ENCODE measurements around the gene ZFAND3. TPM values are rescaled to one million over a fixed set of nuclear protein-coding genes. Genes with fewer than 3 reads are reported as not detected.
"Not testable (repeated sequence)": the region's sequence is repeated elsewhere in the genome, so short reads cannot be mapped to it uniquely, and the experiment has no call there.

ZFAND3 gene
- total and polyA plus RNA-seq, 4 donors: 24.5 to 152 (median 81.6) TPM

- no peaks in the 10 kb centered on the region for H3K36me3 ChIP-seq (ENCODE audit: control insufficient read depth, insufficient read depth, low read length)
- no peaks in the 10 kb centered on the region for H3K9me3 ChIP-seq (ENCODE audit: control insufficient read depth, insufficient read depth, low read length)
- no peak overlapping the region for H3K27ac ChIP-seq (ENCODE audit: low read depth, low read length)
- no peak overlapping the region for H3K4me3 ChIP-seq (ENCODE audit: low read depth, low read length)
- WGBS (ENCODE audit: insufficient coverage): 100% methylated on average over 1 of the region's 2 CpGs
- H3K4me1 ChIP-seq (ENCODE audit: control insufficient read depth, insufficient read depth, low read length): no peaks in the 10 kb centered on the region
- no peak for DNase-seq (ENCODE audit: low read depth in 4 of 6, low spot score in 6 of 6)
- H3K27me3 ChIP-seq (ENCODE audit: control insufficient read depth, insufficient read depth, low read length): no peaks in the 10 kb centered on the region
Measured at GRCh38 chr6:37952027-37952426, 132.5 kb downstream of the ZFAND3 start.

GRCh38 chr6:37954791-37955190 lies 135.3 kb downstream of the ZFAND3 start:
- H3K4me1 ChIP-seq (ENCODE audit: control insufficient read depth, insufficient read depth, low read length): no peaks in the 10 kb centered on the region
- no peaks in the 10 kb centered on the region for H3K9me3 ChIP-seq (ENCODE audit: control insufficient read depth, insufficient read depth, low read length)
- H3K27me3 ChIP-seq (ENCODE audit: control insufficient read depth, insufficient read depth, low read length): no peaks in the 10 kb centered on the region
- no peaks in the 10 kb centered on the region for H3K36me3 ChIP-seq (ENCODE audit: control insufficient read depth, insufficient read depth, low read length)
- H3K4me3 ChIP-seq (ENCODE audit: low read depth, low read length): no peak overlapping the region
- no peak overlapping the region for H3K27ac ChIP-seq (ENCODE audit: low read depth, low read length)
- DNase-seq (ENCODE audit: low read depth in 4 of 6, low spot score in 6 of 6): no peak

GRCh38 chr6:37956711-37957275 lies 137.3 kb downstream of the ZFAND3 start:
- Histone ChIP-seq H3K4me3 (ENCODE audit: low read depth, low read length) (no peak overlapping the region), H3K9me3 (ENCODE audit: control insufficient read depth, insufficient read depth, low read length) (no peaks in the 10 kb centered on the region), H3K4me1 (ENCODE audit: control insufficient read depth, insufficient read depth, low read length) (no peaks in the 10 kb centered on the region), H3K27me3 (ENCODE audit: control insufficient read depth, insufficient read depth, low read length) (no peaks in the 10 kb centered on the region), H3K36me3 (ENCODE audit: control insufficient read depth, insufficient read depth, low read length) (no peaks in the 10 kb centered on the region), H3K27ac (ENCODE audit: low read depth, low read length) (no peak overlapping the region)
- 88% methylated on average over 3 of the region's 5 CpGs for WGBS (ENCODE audit: insufficient coverage)
- DNase-seq (ENCODE audit: low read depth in 4 of 6, low spot score in 6 of 6): no peak

- WGBS (ENCODE audit: insufficient coverage): 88% methylated on average over 1 of the region's 3 CpGs
- Histone ChIP-seq H3K27ac (ENCODE audit: low read depth, low read length) (no peak overlapping the region), H3K36me3 (ENCODE audit: control insufficient read depth, insufficient read depth, low read length) (no peaks in the 10 kb centered on the region), H3K4me3 (ENCODE audit: low read depth, low read length) (no peak overlapping the region), H3K4me1 (ENCODE audit: control insufficient read depth, insufficient read depth, low read length) (no peaks in the 10 kb centered on the region), H3K27me3 (ENCODE audit: control insufficient read depth, insufficient read depth, low read length) (no peaks in the 10 kb centered on the region), H3K9me3 (ENCODE audit: control insufficient read depth, insufficient read depth, low read length) (no peaks in the 10 kb centered on the region)
- DNase-seq (ENCODE audit: low read depth in 4 of 6, low spot score in 6 of 6): peak in 1 of 6 donors; percentile 77
Measured at GRCh38 chr6:37959061-37959460, 139.5 kb downstream of the ZFAND3 start.

GRCh38 chr6:37960139-37960935 lies 140.8 kb downstream of the ZFAND3 start:
- Histone ChIP-seq H3K27ac (ENCODE audit: low read depth, low read length) (no peak overlapping the region), H3K27me3 (ENCODE audit: control insufficient read depth, insufficient read depth, low read length) (no peaks in the 10 kb centered on the region), H3K4me3 (ENCODE audit: low read depth, low read length) (no peak overlapping the region), H3K36me3 (ENCODE audit: control insufficient read depth, insufficient read depth, low read length) (no peaks in the 10 kb centered on the region), H3K9me3 (ENCODE audit: control insufficient read depth, insufficient read depth, low read length) (no peaks in the 10 kb centered on the region), H3K4me1 (ENCODE audit: control insufficient read depth, insufficient read depth, low read length) (no peaks in the 10 kb centered on the region)
- DNase-seq (ENCODE audit: low read depth in 4 of 6, low spot score in 6 of 6): no peak
- no CpG with 5 or more reads among the region's 4 CpGs for WGBS (ENCODE audit: insufficient coverage)

- H3K9me3 ChIP-seq (ENCODE audit: control insufficient read depth, insufficient read depth, low read length); DNase-seq (ENCODE audit: low read depth in 4 of 6, low spot score in 6 of 6); H3K27me3 ChIP-seq (ENCODE audit: control insufficient read depth, insufficient read depth, low read length); H3K27ac ChIP-seq (ENCODE audit: low read depth, low read length); H3K4me3 ChIP-seq (ENCODE audit: low read depth, low read length); H3K36me3 ChIP-seq (ENCODE audit: control insufficient read depth, insufficient read depth, low read length); H3K4me1 ChIP-seq (ENCODE audit: control insufficient read depth, insufficient read depth, low read length): not testable (repeated sequence)
- WGBS (ENCODE audit: insufficient coverage): 85% methylated on average over 15 of the region's 17 CpGs
Measured at GRCh38 chr6:37962481-37963080, 143.1 kb downstream of the ZFAND3 start.

GRCh38 chr6:37965964-37966676 lies 146.6 kb downstream of the ZFAND3 start:
- Histone ChIP-seq H3K27ac (ENCODE audit: low read depth, low read length) (no peak overlapping the region), H3K36me3 (ENCODE audit: control insufficient read depth, insufficient read depth, low read length) (no peaks in the 10 kb centered on the region), H3K4me1 (ENCODE audit: control insufficient read depth, insufficient read depth, low read length) (no peaks in the 10 kb centered on the region), H3K9me3 (ENCODE audit: control insufficient read depth, insufficient read depth, low read length) (peaks cover 7% of the 10 kb centered on the region), H3K4me3 (ENCODE audit: low read depth, low read length) (no peak overlapping the region), H3K27me3 (ENCODE audit: control insufficient read depth, insufficient read depth, low read length) (no peaks in the 10 kb centered on the region)
- no CpG with 5 or more reads among the region's 3 CpGs for WGBS (ENCODE audit: insufficient coverage)
- DNase-seq (ENCODE audit: low read depth in 4 of 6, low spot score in 6 of 6): no peak

- H3K4me1 ChIP-seq (ENCODE audit: control insufficient read depth, insufficient read depth, low read length): no peaks in the 10 kb centered on the region
- no peak for DNase-seq (ENCODE audit: low read depth in 4 of 6, low spot score in 6 of 6)
- peaks cover 7% of the 10 kb centered on the region for H3K9me3 ChIP-seq (ENCODE audit: control insufficient read depth, insufficient read depth, low read length)
- H3K27me3 ChIP-seq (ENCODE audit: control insufficient read depth, insufficient read depth, low read length): no peaks in the 10 kb centered on the region
- H3K36me3 ChIP-seq (ENCODE audit: control insufficient read depth, insufficient read depth, low read length): no peaks in the 10 kb centered on the region
- WGBS (ENCODE audit: insufficient coverage): no CpG with 5 or more reads among the region's 1 CpG
- H3K4me3 ChIP-seq (ENCODE audit: low read depth, low read length): no peak overlapping the region
- H3K27ac ChIP-seq (ENCODE audit: low read depth, low read length): no peak overlapping the region
Measured at GRCh38 chr6:37966801-37967200, 147.3 kb downstream of the ZFAND3 start.

- Histone ChIP-seq H3K27ac (ENCODE audit: low read depth, low read length) (no peak overlapping the region), H3K36me3 (ENCODE audit: control insufficient read depth, insufficient read depth, low read length) (no peaks in the 10 kb centered on the region), H3K9me3 (ENCODE audit: control insufficient read depth, insufficient read depth, low read length) (peaks cover 7% of the 10 kb centered on the region), H3K27me3 (ENCODE audit: control insufficient read depth, insufficient read depth, low read length) (no peaks in the 10 kb centered on the region), H3K4me3 (ENCODE audit: low read depth, low read length) (no peak overlapping the region), H3K4me1 (ENCODE audit: control insufficient read depth, insufficient read depth, low read length) (no peaks in the 10 kb centered on the region)
- DNase-seq (ENCODE audit: low read depth in 4 of 6, low spot score in 6 of 6): no peak
- no CpG with 5 or more reads among the region's 1 CpG for WGBS (ENCODE audit: insufficient coverage)
Measured at GRCh38 chr6:37967651-37968050, 148.1 kb downstream of the ZFAND3 start.

Measured in spinal cord (tissue), 10 donors.